ENCODE measurements around the gene CPT1C.
A peak's percentile ranks its signal among the peaks of the same experiment; 100 is the strongest.

The CPT1C gene

DNA sequence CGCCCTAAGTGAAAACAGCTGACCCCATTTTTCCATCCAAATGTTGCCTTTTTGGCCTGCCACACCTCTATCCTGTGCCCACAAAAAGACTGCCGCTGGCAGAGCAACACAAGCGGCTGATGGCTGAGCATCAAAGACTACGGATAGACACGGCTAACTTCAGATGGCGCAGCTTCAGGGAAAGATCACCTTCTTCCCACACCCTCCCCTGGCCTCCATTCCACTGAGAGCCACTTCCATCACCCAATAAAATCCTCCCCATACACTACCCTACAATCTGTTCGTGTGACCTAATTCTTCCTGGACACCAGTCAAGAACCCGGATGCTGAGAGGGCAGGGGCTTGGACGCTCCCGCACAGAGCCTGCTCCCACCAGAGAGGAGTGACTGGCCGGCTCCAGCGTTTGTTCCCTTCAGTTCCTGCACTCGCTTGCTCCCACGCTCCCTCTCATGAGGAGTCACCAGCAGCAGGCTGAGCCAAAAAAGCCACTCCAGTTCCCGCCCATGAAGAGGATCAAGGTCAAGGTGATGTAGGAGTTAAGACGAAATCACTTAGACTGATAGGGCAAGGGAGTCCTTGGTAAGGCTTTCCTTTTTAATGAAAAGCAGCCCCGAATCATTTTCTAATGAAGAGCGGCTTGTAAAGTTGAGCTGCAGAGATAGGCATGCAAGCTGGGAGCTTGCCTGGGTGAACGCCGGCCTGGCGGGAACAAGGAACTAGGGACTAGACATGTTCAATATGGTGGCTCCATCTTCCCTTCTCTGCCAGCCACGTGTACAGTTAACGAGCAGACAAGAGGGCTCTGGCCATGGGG, 36.5 kb downstream of the CPT1C start:
- TF ChIP-seq, protein P1, sequence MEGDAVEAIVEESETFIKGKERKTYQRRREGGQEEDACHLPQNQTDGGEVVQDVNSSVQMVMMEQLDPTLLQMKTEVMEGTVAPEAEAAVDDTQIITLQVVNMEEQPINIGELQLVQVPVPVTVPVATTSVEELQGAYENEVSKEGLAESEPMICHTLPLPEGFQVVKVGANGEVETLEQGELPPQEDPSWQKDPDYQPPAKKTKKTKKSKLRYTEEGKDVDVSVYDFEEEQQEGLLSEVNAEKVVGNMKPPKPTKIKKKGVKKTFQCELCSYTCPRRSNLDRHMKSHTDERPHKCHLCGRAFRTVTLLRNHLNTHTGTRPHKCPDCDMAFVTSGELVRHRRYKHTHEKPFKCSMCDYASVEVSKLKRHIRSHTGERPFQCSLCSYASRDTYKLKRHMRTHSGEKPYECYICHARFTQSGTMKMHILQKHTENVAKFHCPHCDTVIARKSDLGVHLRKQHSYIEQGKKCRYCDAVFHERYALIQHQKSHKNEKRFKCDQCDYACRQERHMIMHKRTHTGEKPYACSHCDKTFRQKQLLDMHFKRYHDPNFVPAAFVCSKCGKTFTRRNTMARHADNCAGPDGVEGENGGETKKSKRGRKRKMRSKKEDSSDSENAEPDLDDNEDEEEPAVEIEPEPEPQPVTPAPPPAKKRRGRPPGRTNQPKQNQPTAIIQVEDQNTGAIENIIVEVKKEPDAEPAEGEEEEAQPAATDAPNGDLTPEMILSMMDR (IDR thresholded peaks at IDR 0.05; ENCODE audit: insufficient read depth, low read depth, low read length, missing control alignments) = no peak
- no peak overlapping the region for H3K4me3 ChIP-seq (ENCODE audit: low read depth, low read length)
- DNase-seq (ENCODE audit: low read depth) = no peak

DNA sequence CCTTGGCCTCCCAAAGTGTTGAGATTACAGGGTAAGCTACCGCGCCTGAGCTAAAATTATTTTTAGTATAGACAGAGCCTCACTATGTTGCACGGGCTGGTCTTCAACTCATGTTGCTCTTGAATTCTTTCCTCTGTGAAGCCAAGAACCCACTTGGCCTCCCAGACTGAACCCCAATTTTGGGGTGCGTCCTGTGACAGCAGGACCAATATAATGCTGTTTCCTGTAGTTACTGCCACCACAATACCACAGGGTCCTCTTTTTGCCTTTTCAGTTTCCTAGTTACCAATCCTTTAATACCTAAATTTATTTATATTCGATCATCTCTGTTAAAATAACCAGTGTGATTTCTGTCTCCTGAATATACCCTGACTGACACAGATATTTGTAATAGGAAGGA, 39.2 kb downstream of the CPT1C start:
- DNase-seq (ENCODE audit: low read depth) = no peak
- no peak overlapping the region for H3K4me3 ChIP-seq (ENCODE audit: low read depth, low read length)
- TF ChIP-seq, protein P1 (IDR thresholded peaks at IDR 0.05; ENCODE audit: insufficient read depth, low read depth, low read length, missing control alignments) = no peak

GRCh38 chr19:49738268-49738667, 47.4 kb downstream of the CPT1C start:
- DNase-seq (ENCODE audit: low read depth) = peak; percentile 23
- TF ChIP-seq, protein P1 (IDR thresholded peaks at IDR 0.05; ENCODE audit: insufficient read depth, low read depth, low read length, missing control alignments) = no peak
- no peak overlapping the region for H3K4me3 ChIP-seq (ENCODE audit: low read depth, low read length)

DNA sequence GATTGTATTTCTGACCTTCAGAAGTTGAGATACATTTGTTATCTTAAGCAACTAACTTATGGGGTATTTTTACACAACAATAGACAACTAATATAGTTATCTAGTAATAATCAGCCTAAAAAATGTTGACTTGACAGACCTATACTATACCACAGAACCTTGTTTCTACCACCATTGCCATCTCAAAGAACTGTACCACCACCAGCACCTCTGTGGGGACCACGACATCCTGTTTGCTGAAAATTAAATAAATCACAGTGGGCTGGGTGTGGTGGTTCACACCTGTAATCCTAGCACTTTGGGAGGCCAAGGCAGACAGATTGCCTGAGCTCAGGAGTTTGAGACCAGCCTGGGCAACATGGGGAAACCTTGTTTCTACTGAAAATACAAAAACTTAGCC, 48.2 kb downstream of the CPT1C start:
- DNase-seq (ENCODE audit: low read depth) = no peak
- no peak overlapping the region for H3K4me3 ChIP-seq (ENCODE audit: low read depth, low read length)
- TF ChIP-seq, protein P1 (IDR thresholded peaks at IDR 0.05; ENCODE audit: insufficient read depth, low read depth, low read length, missing control alignments) = no peak

DNA sequence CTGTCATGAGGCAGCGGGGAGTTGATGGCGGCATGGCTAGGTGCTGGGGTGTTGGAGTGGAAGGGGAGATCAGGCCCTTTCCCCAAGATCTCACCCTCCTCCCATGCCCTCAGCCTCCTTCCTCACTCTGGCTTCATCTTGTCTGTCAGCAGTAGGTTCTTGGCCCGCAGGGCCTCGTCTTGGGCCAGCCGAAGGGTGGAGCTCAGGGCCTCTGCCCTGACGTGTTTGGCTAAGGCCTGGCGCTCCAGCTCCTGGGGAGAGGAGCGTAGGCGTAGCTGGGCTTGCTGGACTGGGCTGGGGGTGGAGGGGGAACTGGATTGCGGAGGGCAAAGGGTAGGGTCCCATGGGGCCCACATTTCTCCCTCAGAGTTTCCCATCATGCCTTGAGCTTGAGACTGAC, 49.0 kb downstream of the CPT1C start:
- TF ChIP-seq, protein P1 (IDR thresholded peaks at IDR 0.05; ENCODE audit: insufficient read depth, low read depth, low read length, missing control alignments) = no peak
- H3K4me3 ChIP-seq (ENCODE audit: low read depth, low read length) = no peak overlapping the region
- DNase-seq (ENCODE audit: low read depth) = no peak

- TF ChIP-seq, protein P1 (IDR thresholded peaks at IDR 0.05; ENCODE audit: insufficient read depth, low read depth, low read length, missing control alignments) = no peak
- DNase-seq (ENCODE audit: low read depth) = no peak
- H3K4me3 ChIP-seq (ENCODE audit: low read depth, low read length) = no peak overlapping the region
Observed at GRCh38 chr19:49741210-49741844, 50.4 kb downstream of the CPT1C start.
